ENCODE measurements around the gene PLEKHA6. TPM values are rescaled to one million over a fixed set of nuclear protein-coding genes. Genes with fewer than 3 reads are reported as not detected.
A peak's percentile ranks its signal among the peaks of the same experiment; 100 is the strongest.

Gene PLEKHA6
- total and polyA plus RNA-seq, 5 donors from 2014 or later = 0.17 TPM; not detected in 4

GRCh38 chr1:204194771-204195170, 165.0 kb downstream of the PLEKHA6 start:
- Histone ChIP-seq H3K27ac (ENCODE audit: insufficient read depth, low read length, poor library complexity, severe bottlenecking) (no peak overlapping the region), H3K9me3 (ENCODE audit: control insufficient read depth in 2 of 2, low read length in 2 of 2) (no peaks in the 10 kb centered on the region), H3K27me3 (ENCODE audit: control insufficient read depth, insufficient read depth, low read length) (peaks cover 2% of the 10 kb centered on the region), H3K4me1 (ENCODE audit: control insufficient read depth, insufficient read depth, low read length, poor library complexity, severe bottlenecking) (no peaks in the 10 kb centered on the region), H3K4me3 (ENCODE audit: low read depth, low read length) (no peak overlapping the region), H3K36me3 (ENCODE audit: control insufficient read depth, insufficient read depth, low read length) (no peaks in the 10 kb centered on the region)
- H3K9me3 Mint-ChIP-seq = peaks cover 0 to 5% (median 0%) of the 10 kb centered on the region in 7 donors
- peaks cover 0 to 13% (median 1%) of the 10 kb centered on the region in 4 donors for H3K4me1 Mint-ChIP-seq
- H3K27ac Mint-ChIP-seq = peak overlapping the region in 2 of 3 donors; percentile 9 to 14
- no peaks in the 10 kb centered on the region for H3K36me3 Mint-ChIP-seq
- DNase-seq (no peak), ATAC-seq (ENCODE audit: low read depth in 2 of 2) (no peak)
- H3K27me3 Mint-ChIP-seq = peaks cover 32% of the 10 kb centered on the region
- H3K4me3 Mint-ChIP-seq = no peak overlapping the region

- Histone ChIP-seq H3K4me1 (ENCODE audit: control insufficient read depth, insufficient read depth, low read length, poor library complexity, severe bottlenecking) (no peaks in the 10 kb centered on the region), H3K27ac (ENCODE audit: insufficient read depth, low read length, poor library complexity, severe bottlenecking) (no peak overlapping the region), H3K36me3 (ENCODE audit: control insufficient read depth, insufficient read depth, low read length) (no peaks in the 10 kb centered on the region), H3K27me3 (ENCODE audit: control insufficient read depth, insufficient read depth, low read length) (peaks cover 7% of the 10 kb centered on the region), H3K4me3 (ENCODE audit: low read depth, low read length) (no peak overlapping the region), H3K9me3 (ENCODE audit: control insufficient read depth in 2 of 2, low read length in 2 of 2) (no peaks in the 10 kb centered on the region)
- ATAC-seq (ENCODE audit: low read depth in 2 of 2) (no peak), DNase-seq (no peak)
- peaks cover 0 to 15% (median 1%) of the 10 kb centered on the region in 4 donors for H3K4me1 Mint-ChIP-seq
- peaks cover 39% of the 10 kb centered on the region for H3K27me3 Mint-ChIP-seq
- H3K27ac Mint-ChIP-seq = peak overlapping the region in 1 of 3 donors; percentile 14
- peaks cover 0 to 5% (median 0%) of the 10 kb centered on the region in 7 donors for H3K9me3 Mint-ChIP-seq
- H3K4me3 Mint-ChIP-seq = no peak overlapping the region
- H3K36me3 Mint-ChIP-seq = no peaks in the 10 kb centered on the region
Measured at GRCh38 chr1:204194080-204194479, 165.6 kb downstream of the PLEKHA6 start.

- H3K27me3 Mint-ChIP-seq = peaks cover 46% of the 10 kb centered on the region
- no peak for ATAC-seq (ENCODE audit: low read depth in 2 of 2)
- Histone ChIP-seq H3K36me3 (ENCODE audit: control insufficient read depth, insufficient read depth, low read length) (no peaks in the 10 kb centered on the region), H3K27ac (ENCODE audit: insufficient read depth, low read length, poor library complexity, severe bottlenecking) (no peak overlapping the region), H3K9me3 (ENCODE audit: control insufficient read depth in 2 of 2, low read length in 2 of 2) (no peaks in the 10 kb centered on the region), H3K4me1 (ENCODE audit: control insufficient read depth, insufficient read depth, low read length, poor library complexity, severe bottlenecking) (no peaks in the 10 kb centered on the region), H3K27me3 (ENCODE audit: control insufficient read depth, insufficient read depth, low read length) (peaks cover 9% of the 10 kb centered on the region), H3K4me3 (ENCODE audit: low read depth, low read length) (no peak overlapping the region)
- no peak for DNase-seq
- peaks cover 0 to 5% (median 0%) of the 10 kb centered on the region in 7 donors for H3K9me3 Mint-ChIP-seq
- H3K4me3 Mint-ChIP-seq = no peak overlapping the region
- no peaks in the 10 kb centered on the region for H3K36me3 Mint-ChIP-seq
- H3K4me1 Mint-ChIP-seq = peaks cover 0 to 15% (median 1%) of the 10 kb centered on the region in 4 donors
- no peak overlapping the region for H3K27ac Mint-ChIP-seq
Measured at GRCh38 chr1:204192589-204193352, 167.0 kb downstream of the PLEKHA6 start.

GRCh38 chr1:204192046-204192445, 167.7 kb downstream of the PLEKHA6 start:
- no peak overlapping the region for H3K27ac Mint-ChIP-seq
- no peak overlapping the region for H3K27ac ChIP-seq (ENCODE audit: insufficient read depth, low read length, poor library complexity, severe bottlenecking)
- no peaks in the 10 kb centered on the region for H3K9me3 ChIP-seq (ENCODE audit: control insufficient read depth in 2 of 2, low read length in 2 of 2)
- H3K4me1 Mint-ChIP-seq = peaks cover 0 to 15% (median 1%) of the 10 kb centered on the region in 4 donors
- H3K36me3 ChIP-seq (ENCODE audit: control insufficient read depth, insufficient read depth, low read length) = no peaks in the 10 kb centered on the region
- H3K4me3 Mint-ChIP-seq = no peak overlapping the region
- no peak for DNase-seq
- H3K27me3 ChIP-seq (ENCODE audit: control insufficient read depth, insufficient read depth, low read length) = peaks cover 12% of the 10 kb centered on the region
- no peaks in the 10 kb centered on the region for H3K4me1 ChIP-seq (ENCODE audit: control insufficient read depth, insufficient read depth, low read length, poor library complexity, severe bottlenecking)
- no peak for ATAC-seq (ENCODE audit: low read depth in 2 of 2)
- H3K9me3 Mint-ChIP-seq = peaks cover 0 to 5% (median 0%) of the 10 kb centered on the region in 7 donors
- peaks cover 46% of the 10 kb centered on the region for H3K27me3 Mint-ChIP-seq
- no peak overlapping the region for H3K4me3 ChIP-seq (ENCODE audit: low read depth, low read length)
- no peaks in the 10 kb centered on the region for H3K36me3 Mint-ChIP-seq

- Histone ChIP-seq H3K4me3 (ENCODE audit: low read depth, low read length) (no peak overlapping the region), H3K36me3 (ENCODE audit: control insufficient read depth, insufficient read depth, low read length) (no peaks in the 10 kb centered on the region), H3K9me3 (ENCODE audit: control insufficient read depth in 2 of 2, low read length in 2 of 2) (no peaks in the 10 kb centered on the region), H3K4me1 (ENCODE audit: control insufficient read depth, insufficient read depth, low read length, poor library complexity, severe bottlenecking) (no peaks in the 10 kb centered on the region), H3K27ac (ENCODE audit: insufficient read depth, low read length, poor library complexity, severe bottlenecking) (no peak overlapping the region), H3K27me3 (ENCODE audit: control insufficient read depth, insufficient read depth, low read length) (peaks cover 12% of the 10 kb centered on the region)
- H3K4me3 Mint-ChIP-seq = no peak overlapping the region
- no peak for DNase-seq
- H3K27ac Mint-ChIP-seq = no peak overlapping the region
- H3K36me3 Mint-ChIP-seq = no peaks in the 10 kb centered on the region
- peaks cover 46% of the 10 kb centered on the region for H3K27me3 Mint-ChIP-seq
- ATAC-seq (ENCODE audit: low read depth in 2 of 2) = no peak
- peaks cover 0 to 15% (median 1%) of the 10 kb centered on the region in 4 donors for H3K4me1 Mint-ChIP-seq
- peaks cover 0 to 5% (median 0%) of the 10 kb centered on the region in 7 donors for H3K9me3 Mint-ChIP-seq
Measured at GRCh38 chr1:204191456-204191855, 168.3 kb downstream of the PLEKHA6 start.

- Histone ChIP-seq H3K4me3 (ENCODE audit: low read depth, low read length) (no peak overlapping the region), H3K36me3 (ENCODE audit: control insufficient read depth, insufficient read depth, low read length) (no peaks in the 10 kb centered on the region), H3K9me3 (ENCODE audit: control insufficient read depth in 2 of 2, low read length in 2 of 2) (no peaks in the 10 kb centered on the region), H3K27me3 (ENCODE audit: control insufficient read depth, insufficient read depth, low read length) (peaks cover 12% of the 10 kb centered on the region), H3K27ac (ENCODE audit: insufficient read depth, low read length, poor library complexity, severe bottlenecking) (no peak overlapping the region), H3K4me1 (ENCODE audit: control insufficient read depth, insufficient read depth, low read length, poor library complexity, severe bottlenecking) (no peaks in the 10 kb centered on the region)
- H3K4me3 Mint-ChIP-seq = peak overlapping the region in 1 of 4 donors; percentile 38
- DNase-seq (no peak), ATAC-seq (ENCODE audit: low read depth in 2 of 2) (no peak)
- H3K36me3 Mint-ChIP-seq = no peaks in the 10 kb centered on the region
- peaks cover 0 to 5% (median 0%) of the 10 kb centered on the region in 7 donors for H3K9me3 Mint-ChIP-seq
- peaks cover 0 to 15% (median 1%) of the 10 kb centered on the region in 4 donors for H3K4me1 Mint-ChIP-seq
- H3K27ac Mint-ChIP-seq = peak overlapping the region in 1 of 3 donors; percentile 48
- H3K27me3 Mint-ChIP-seq = peaks cover 46% of the 10 kb centered on the region
Measured at GRCh38 chr1:204190212-204191211, 169.2 kb downstream of the PLEKHA6 start.

GRCh38 chr1:204188959-204189639, 170.6 kb downstream of the PLEKHA6 start:
- Mint-ChIP-seq H3K4me3 (no peak overlapping the region), H3K4me1 (peaks cover 0 to 7% (median 1%) of the 10 kb centered on the region in 4 donors), H3K36me3 (no peaks in the 10 kb centered on the region), H3K27ac (no peak overlapping the region), H3K27me3 (peaks cover 50% of the 10 kb centered on the region), H3K9me3 (peaks cover 0 to 2% (median 0%) of the 10 kb centered on the region in 7 donors)
- no peak for ATAC-seq (ENCODE audit: low read depth in 2 of 2)
- Histone ChIP-seq H3K27ac (ENCODE audit: insufficient read depth, low read length, poor library complexity, severe bottlenecking) (no peak overlapping the region), H3K9me3 (ENCODE audit: control insufficient read depth in 2 of 2, low read length in 2 of 2) (no peaks in the 10 kb centered on the region), H3K36me3 (ENCODE audit: control insufficient read depth, insufficient read depth, low read length) (no peaks in the 10 kb centered on the region), H3K4me1 (ENCODE audit: control insufficient read depth, insufficient read depth, low read length, poor library complexity, severe bottlenecking) (no peaks in the 10 kb centered on the region), H3K27me3 (ENCODE audit: control insufficient read depth, insufficient read depth, low read length) (peaks cover 12% of the 10 kb centered on the region), H3K4me3 (ENCODE audit: low read depth, low read length) (no peak overlapping the region)
- no peak for DNase-seq

Measured in CD4-positive, CD25-positive, alpha-beta regulatory T cell (primary cell).